HCT116 (cell line): Measurements from ENCODE around the gene TMTC1. TPM values are rescaled to one million over a fixed set of nuclear protein-coding genes. Genes with fewer than 3 reads are reported as not detected.

Source experiments
- ATAC-seq: fragments of 200-7000 bp; cut with Tn5 transposase; 2 replicates; pipeline ENCODE4 v1.9.1; 2020; ENCODE audit warnings: mild to moderate bottlenecking, moderate library complexity
- BruUV-seq: library from RNA; stranded (reverse); fragments of 400-500 nt; replicated peaks from 2 replicates; lab custom pipeline; 2021; lab: Mats Ljungman, UMichigan
- CTCF ChIA-PET: fragments of 300-600 bp; sonication (Branson Sonifier 250); formaldehyde crosslinking; loops from one replicate; lab custom pipeline; 2021; ENCODE audit warnings: antibody characterized with exemption; lab: Charles Lee
- POLR2A ChIA-PET: fragments of 300-600, 350-600 bp; sonication (Branson Sonifier 250); formaldehyde crosslinking; loops from one replicate; lab custom pipeline; 2021; ENCODE audit warnings: antibody characterized with exemption; lab: Charles Lee
- RAD21 ChIA-PET, 2 experiments: fragments of 300-600 bp; sonication (Branson Sonifier 250); formaldehyde crosslinking; loops; one replicate each; lab custom pipeline; 2023; ENCODE audit warnings: low total read pairs in 2 of 2; ENCODE audit not compliant: uncharacterized antibody in 2 of 2, unreplicated experiment in 2 of 2, low non-redundant PET in 1 of 2; lab: Charles Lee
- DNase-seq: peaks from one replicate; pipeline ENCODE4 v3.0.0-alpha.2; 2010; ENCODE audit warnings: low read depth, low spot score
- H2AFZ ChIP-seq: fragments of 200-600 bp; shearing (Covaris generic), sonication (generic); 2 replicates; pipeline ENCODE4 v1.6.1; 2017; ENCODE audit warnings: low read depth, mixed run types, mixed read lengths, antibody characterized with exemption, low read length; ENCODE audit not compliant: poor library complexity, severe bottlenecking
- H3K27ac ChIP-seq: 2 replicates; pipeline ENCODE4 v1.5.1; 2012; ENCODE audit warnings: low read depth, low read length
- H3K27me3 ChIP-seq: fragments of 200-600 bp; sonication (generic); 2 replicates; pipeline ENCODE4 v1.6.1; 2016; ENCODE audit warnings: mixed run types, low read length, mixed read lengths; ENCODE audit not compliant: insufficient read depth
- H3K36me3 ChIP-seq, 2 experiments: fragments of 200-500 bp in 1 of 2; fragments of 200-600 bp in 1 of 2; sonication (Bioruptor generic) in 1 of 2; sonication (generic) in 1 of 2; 2 replicates each; pipeline versions ENCODE4 v1.5.1 to v1.6.1; 2014 to 2016; ENCODE audit warnings: low read length in 2 of 2, inconsistent platforms in 1 of 2, mixed read lengths in 1 of 2, mixed run types in 1 of 2; ENCODE audit not compliant: insufficient read depth in 2 of 2, control insufficient read depth in 1 of 2
- H3K4me1 ChIP-seq, 2 experiments: fragments of 200-600 bp in 1 of 2; sonication (generic) in 1 of 2; 2 replicates each; pipeline versions ENCODE4 v1.5.1 to v1.6.1; 2012 to 2017; ENCODE audit warnings: low read length in 2 of 2, inconsistent platforms in 1 of 2, mild to moderate bottlenecking in 1 of 2, mixed read lengths in 1 of 2, mixed run types in 1 of 2, moderate library complexity in 1 of 2; ENCODE audit not compliant: insufficient read depth in 2 of 2, control insufficient read depth in 1 of 2
- H3K4me2 ChIP-seq: fragments of 200-600 bp; sonication (generic); 2 replicates; pipeline ENCODE4 v1.6.1; 2017; ENCODE audit warnings: mixed run types, low read length, mixed read lengths
- H3K4me3 ChIP-seq, 2 experiments: fragments of 200-600 bp in 1 of 2; sonication (generic) in 1 of 2; replicated peaks in 1 of 2; 2 replicates each; pipeline ENCODE4 v1.5.1; 2011 to 2016; ENCODE audit warnings: low read length in 2 of 2, control low read depth in 1 of 2, low read depth in 1 of 2, mild to moderate bottlenecking in 1 of 2, mixed read lengths in 1 of 2, mixed run types in 1 of 2
- H3K79me2 ChIP-seq: fragments of 200-600 bp; sonication (generic); 2 replicates; pipeline ENCODE4 v1.6.1; 2017; ENCODE audit warnings: mild to moderate bottlenecking, mixed run types, low read length, moderate library complexity, mixed read lengths; ENCODE audit not compliant: insufficient read depth
- H3K9ac ChIP-seq: fragments of 200-600 bp; sonication (generic); 2 replicates; pipeline ENCODE4 v1.6.1; 2016; ENCODE audit warnings: low read length, mixed read lengths
- H3K9me2 ChIP-seq: fragments of 200-600 bp; sonication (generic), shearing (Covaris generic); 2 replicates; pipeline ENCODE4 v1.6.1; 2017; ENCODE audit warnings: mixed run types, mild to moderate bottlenecking, moderate library complexity; ENCODE audit not compliant: insufficient read depth
- H3K9me3 ChIP-seq, 2 experiments: fragments of 200-500 bp in 1 of 2; fragments of 200-600 bp in 1 of 2; sonication (Bioruptor generic) in 1 of 2; sonication (generic) in 1 of 2; 2 replicates each; pipeline ENCODE4 v1.6.1; 2014 to 2017; ENCODE audit warnings: low read length in 2 of 2, mixed read lengths in 2 of 2, inconsistent platforms in 1 of 2, low read depth in 1 of 2, mild to moderate bottlenecking in 1 of 2, mixed run types in 1 of 2, moderate library complexity in 1 of 2; ENCODE audit not compliant: control insufficient read depth in 1 of 2, insufficient read depth in 1 of 2
- H4K20me1 ChIP-seq: fragments of 200-600 bp; sonication (generic), shearing (Covaris generic); 2 replicates; pipeline ENCODE4 v1.6.1; 2017; ENCODE audit warnings: mixed run types, mild to moderate bottlenecking, moderate library complexity; ENCODE audit not compliant: insufficient read depth
- CBX3 ChIP-seq: IDR thresholded peaks from 2 replicates; pipeline ENCODE4 v1.6.1; 2012; ENCODE audit warnings: low read depth
- CEBPB ChIP-seq: IDR thresholded peaks from 2 replicates; pipeline ENCODE4 v1.6.1; 2012; ENCODE audit warnings: low read depth
- EGR1 ChIP-seq: IDR thresholded peaks from 2 replicates; pipeline ENCODE4 v1.6.1; 2012; ENCODE audit warnings: low read depth
- ELF1 ChIP-seq: IDR thresholded peaks from 2 replicates; pipeline ENCODE4 v1.6.1; 2012; ENCODE audit warnings: low read depth, borderline replicate concordance
- EZH2 ChIP-seq: fragments of 200-600 bp; sonication (generic); IDR thresholded peaks from 2 replicates; pipeline ENCODE4 v1.6.1; 2017; ENCODE audit warnings: antibody characterized with exemption, mixed run types
- EZH2phosphoT487 ChIP-seq: fragments of 200-600 bp; IDR thresholded peaks from 2 replicates; pipeline ENCODE4 v1.6.1; 2018; ENCODE audit warnings: antibody characterized with exemption, borderline replicate concordance
- FOSL1 ChIP-seq: IDR thresholded peaks from 2 replicates; pipeline ENCODE4 v1.6.1; 2012; ENCODE audit warnings: low read depth
- POLR2AphosphoS5 ChIP-seq: IDR thresholded peaks from 2 replicates; pipeline ENCODE4 v1.6.1; 2011; ENCODE audit warnings: mild to moderate bottlenecking, low read depth, low read length, moderate library complexity
- SIN3A ChIP-seq: IDR thresholded peaks from 2 replicates; pipeline ENCODE4 v1.6.1; 2012; ENCODE audit warnings: low read depth
- SRF ChIP-seq: IDR thresholded peaks from 2 replicates; pipeline ENCODE4 v1.6.1; 2012; ENCODE audit warnings: low read depth
- ZFX ChIP-seq: fragments of 450-650 bp; IDR thresholded peaks from 2 replicates; pipeline ENCODE4 v1.6.1; 2017
- ZNF274 ChIP-seq: fragments of 200-500 bp; sonication (Bioruptor generic); IDR thresholded peaks from 2 replicates; pipeline ENCODE4 v1.6.1; 2014; ENCODE audit warnings: mild to moderate bottlenecking, low read depth, low read length, inconsistent platforms
- intact Hi-C: fragments of 100-400 bp; cut with micrococcal nuclease; formaldehyde crosslinking; loops from 2 replicates; pipeline ENCODE4 v1.10.0; 2022
- total RNA-seq: library from RNA; stranded (reverse); gene quantifications from one replicate; pipeline ENCODE4 v1.2.1, GENCODE V29; 2021; ENCODE audit not compliant: unreplicated experiment
- TF ChIP-seq, protein P1 (sequence below): IDR thresholded peaks from 2 replicates; pipeline ENCODE4 v1.6.1; 2011; ENCODE audit warnings: mild to moderate bottlenecking, low read length, moderate library complexity; ENCODE audit not compliant: insufficient replicate concordance; ENCODE audit errors: extremely low read depth
- TF ChIP-seq, protein P2 (sequence below): IDR thresholded peaks from 2 replicates; pipeline ENCODE4 v1.6.1; 2012
- TF ChIP-seq, protein P3 (sequence below): IDR thresholded peaks from 2 replicates; pipeline ENCODE4 v1.6.1; 2012; ENCODE audit warnings: low read depth

Gene TMTC1
- total RNA-seq, 1 experiment from 2014 or later: 2.0 TPM

DNA sequence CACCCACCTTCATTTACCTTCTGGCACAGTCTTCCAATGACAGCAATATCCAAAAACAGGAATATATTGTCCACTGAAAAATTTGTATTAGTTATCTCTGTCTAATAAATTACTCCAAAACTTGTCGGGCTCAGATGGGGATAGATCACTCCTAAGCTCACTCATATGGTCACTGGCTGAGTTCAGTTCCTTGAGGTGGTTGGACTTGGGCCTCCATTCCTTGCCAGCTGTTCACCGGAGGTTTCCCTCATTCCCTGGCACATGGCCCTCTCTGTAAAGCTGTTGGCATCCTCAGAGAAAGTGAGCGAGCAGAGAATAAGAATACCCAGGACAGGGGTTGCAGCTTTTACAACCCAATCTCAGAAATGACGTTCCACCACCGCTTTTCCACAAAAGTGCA, 81.5 kb downstream of the TMTC1 start:
- Histone ChIP-seq H2AFZ (no peak overlapping the region), H3K4me2 (no peak overlapping the region), H3K4me1 (no peaks in the 10 kb centered on the region), H4K20me1 (no peaks in the 10 kb centered on the region), H3K9me2 (no peaks in the 10 kb centered on the region), H3K79me2 (no peaks in the 10 kb centered on the region), H3K27ac (no peak overlapping the region), H3K9ac (no peak overlapping the region), H3K27me3 (no peaks in the 10 kb centered on the region), H3K9me3 (no peaks in the 10 kb centered on the region), H3K4me3 (no peak overlapping the region), H3K36me3 (no peaks in the 10 kb centered on the region)
- POLR2A ChIA-PET: no interaction called here
- RAD21 ChIA-PET: no interaction called here
- intact Hi-C loops: no loop called here
- no TSS peak for BruUV-seq
- CTCF ChIA-PET: no interaction called here
- DNase-seq (no peak), ATAC-seq (no peak)
- TF ChIP-seq CEBPB (no peak), FOSL1 (no peak), ZFX (no peak), EGR1 (no peak), SRF (no peak), CBX3 (no peak), ELF1 (no peak), EZH2phosphoT487 (no peak), EZH2 (no peak), POLR2AphosphoS5 (no peak), SIN3A (no peak), ZNF274 (no peak)
- TF ChIP-seq, protein P1, sequence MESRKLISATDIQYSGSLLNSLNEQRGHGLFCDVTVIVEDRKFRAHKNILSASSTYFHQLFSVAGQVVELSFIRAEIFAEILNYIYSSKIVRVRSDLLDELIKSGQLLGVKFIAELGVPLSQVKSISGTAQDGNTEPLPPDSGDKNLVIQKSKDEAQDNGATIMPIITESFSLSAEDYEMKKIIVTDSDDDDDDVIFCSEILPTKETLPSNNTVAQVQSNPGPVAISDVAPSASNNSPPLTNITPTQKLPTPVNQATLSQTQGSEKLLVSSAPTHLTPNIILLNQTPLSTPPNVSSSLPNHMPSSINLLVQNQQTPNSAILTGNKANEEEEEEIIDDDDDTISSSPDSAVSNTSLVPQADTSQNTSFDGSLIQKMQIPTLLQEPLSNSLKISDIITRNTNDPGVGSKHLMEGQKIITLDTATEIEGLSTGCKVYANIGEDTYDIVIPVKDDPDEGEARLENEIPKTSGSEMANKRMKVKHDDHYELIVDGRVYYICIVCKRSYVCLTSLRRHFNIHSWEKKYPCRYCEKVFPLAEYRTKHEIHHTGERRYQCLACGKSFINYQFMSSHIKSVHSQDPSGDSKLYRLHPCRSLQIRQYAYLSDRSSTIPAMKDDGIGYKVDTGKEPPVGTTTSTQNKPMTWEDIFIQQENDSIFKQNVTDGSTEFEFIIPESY: no peak
- TF ChIP-seq, protein P2, sequence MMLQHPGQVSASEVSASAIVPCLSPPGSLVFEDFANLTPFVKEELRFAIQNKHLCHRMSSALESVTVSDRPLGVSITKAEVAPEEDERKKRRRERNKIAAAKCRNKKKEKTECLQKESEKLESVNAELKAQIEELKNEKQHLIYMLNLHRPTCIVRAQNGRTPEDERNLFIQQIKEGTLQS: no peak
- TF ChIP-seq, protein P3, sequence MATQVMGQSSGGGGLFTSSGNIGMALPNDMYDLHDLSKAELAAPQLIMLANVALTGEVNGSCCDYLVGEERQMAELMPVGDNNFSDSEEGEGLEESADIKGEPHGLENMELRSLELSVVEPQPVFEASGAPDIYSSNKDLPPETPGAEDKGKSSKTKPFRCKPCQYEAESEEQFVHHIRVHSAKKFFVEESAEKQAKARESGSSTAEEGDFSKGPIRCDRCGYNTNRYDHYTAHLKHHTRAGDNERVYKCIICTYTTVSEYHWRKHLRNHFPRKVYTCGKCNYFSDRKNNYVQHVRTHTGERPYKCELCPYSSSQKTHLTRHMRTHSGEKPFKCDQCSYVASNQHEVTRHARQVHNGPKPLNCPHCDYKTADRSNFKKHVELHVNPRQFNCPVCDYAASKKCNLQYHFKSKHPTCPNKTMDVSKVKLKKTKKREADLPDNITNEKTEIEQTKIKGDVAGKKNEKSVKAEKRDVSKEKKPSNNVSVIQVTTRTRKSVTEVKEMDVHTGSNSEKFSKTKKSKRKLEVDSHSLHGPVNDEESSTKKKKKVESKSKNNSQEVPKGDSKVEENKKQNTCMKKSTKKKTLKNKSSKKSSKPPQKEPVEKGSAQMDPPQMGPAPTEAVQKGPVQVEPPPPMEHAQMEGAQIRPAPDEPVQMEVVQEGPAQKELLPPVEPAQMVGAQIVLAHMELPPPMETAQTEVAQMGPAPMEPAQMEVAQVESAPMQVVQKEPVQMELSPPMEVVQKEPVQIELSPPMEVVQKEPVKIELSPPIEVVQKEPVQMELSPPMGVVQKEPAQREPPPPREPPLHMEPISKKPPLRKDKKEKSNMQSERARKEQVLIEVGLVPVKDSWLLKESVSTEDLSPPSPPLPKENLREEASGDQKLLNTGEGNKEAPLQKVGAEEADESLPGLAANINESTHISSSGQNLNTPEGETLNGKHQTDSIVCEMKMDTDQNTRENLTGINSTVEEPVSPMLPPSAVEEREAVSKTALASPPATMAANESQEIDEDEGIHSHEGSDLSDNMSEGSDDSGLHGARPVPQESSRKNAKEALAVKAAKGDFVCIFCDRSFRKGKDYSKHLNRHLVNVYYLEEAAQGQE: no peak
